Gastroesophageal sphincter (tissue), 3 donors: Measurements from ENCODE around the gene CDH4.

Source experiments
- CTCF ChIP-seq, 4 experiments: fragments of 200-600 bp in 2 of 4; fragments of 450-650 bp in 2 of 4; sonication (generic) in 1 of 4; IDR thresholded peaks; one replicate each; pipeline ENCODE4 v1.5.1; 2017 to 2019; ENCODE audit warnings: antibody characterized with exemption in 4 of 4, mild to moderate bottlenecking in 2 of 4, moderate library complexity in 2 of 4
- EP300 ChIP-seq: sonication (generic); formaldehyde crosslinking; IDR thresholded peaks from one replicate; pipeline ENCODE4 v1.6.1; 2017; ENCODE audit warnings: antibody characterized with exemption, mild to moderate bottlenecking
- POLR2A ChIP-seq, 2 donors: fragments of 450-650 bp; IDR thresholded peaks; one replicate each; pipeline ENCODE4 v1.6.1; 2017; ENCODE audit warnings: antibody characterized with exemption in 2 of 2, mild to moderate bottlenecking in 2 of 2, moderate library complexity in 1 of 2
- POLR2AphosphoS5 ChIP-seq: sonication (generic); formaldehyde crosslinking; IDR thresholded peaks from one replicate; pipeline ENCODE4 v1.6.1; 2017; ENCODE audit warnings: antibody characterized with exemption

GRCh38 chr20:61698598-61699494, 446.8 kb downstream of the CDH4 start:
- TF ChIP-seq CTCF (IDR thresholded peaks at IDR 0.05) (no peak), POLR2AphosphoS5 (no peak), POLR2A (IDR thresholded peaks at IDR 0.05) (no peak), EP300 (no peak)
